GM21576 (cell line): ENCODE data around the gene KRT16.
"Not testable (repeated sequence)": the region's sequence is repeated elsewhere in the genome, so short reads cannot be mapped to it uniquely, and the experiment has no call there.

Source experiments
- ATAC-seq: cut with Tn5 transposase; IDR thresholded peaks from one replicate; pipeline ENCODE4 v1.9.1; 2021; ENCODE audit warnings: mild to moderate bottlenecking, moderate library complexity; ENCODE audit not compliant: unreplicated experiment

Gene KRT16

DNA sequence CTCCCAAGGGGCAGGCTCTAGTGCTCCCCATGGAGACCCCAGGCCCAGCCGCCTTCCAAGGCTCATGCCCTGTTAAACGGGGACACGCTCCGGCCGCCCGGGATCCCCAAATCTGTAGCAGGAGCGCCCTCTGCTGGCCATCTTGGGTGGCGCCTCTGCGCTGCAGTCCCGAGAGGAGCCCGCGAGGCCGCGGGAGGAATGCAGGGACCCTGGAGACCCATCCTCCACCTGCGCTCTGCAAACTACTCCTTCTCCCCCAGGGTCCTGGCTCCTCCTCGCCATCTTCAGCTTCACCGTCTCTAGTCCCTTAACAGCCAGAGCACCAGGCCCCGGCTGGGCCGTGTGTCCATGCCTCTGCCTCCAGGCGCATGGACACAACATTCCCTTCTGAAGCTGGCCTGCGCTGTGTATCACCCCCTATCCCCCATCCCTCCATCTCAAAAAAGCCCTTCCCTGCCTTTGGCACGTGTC, 35.4 kb upstream of the KRT16 start:
- no peak for ATAC-seq

DNA sequence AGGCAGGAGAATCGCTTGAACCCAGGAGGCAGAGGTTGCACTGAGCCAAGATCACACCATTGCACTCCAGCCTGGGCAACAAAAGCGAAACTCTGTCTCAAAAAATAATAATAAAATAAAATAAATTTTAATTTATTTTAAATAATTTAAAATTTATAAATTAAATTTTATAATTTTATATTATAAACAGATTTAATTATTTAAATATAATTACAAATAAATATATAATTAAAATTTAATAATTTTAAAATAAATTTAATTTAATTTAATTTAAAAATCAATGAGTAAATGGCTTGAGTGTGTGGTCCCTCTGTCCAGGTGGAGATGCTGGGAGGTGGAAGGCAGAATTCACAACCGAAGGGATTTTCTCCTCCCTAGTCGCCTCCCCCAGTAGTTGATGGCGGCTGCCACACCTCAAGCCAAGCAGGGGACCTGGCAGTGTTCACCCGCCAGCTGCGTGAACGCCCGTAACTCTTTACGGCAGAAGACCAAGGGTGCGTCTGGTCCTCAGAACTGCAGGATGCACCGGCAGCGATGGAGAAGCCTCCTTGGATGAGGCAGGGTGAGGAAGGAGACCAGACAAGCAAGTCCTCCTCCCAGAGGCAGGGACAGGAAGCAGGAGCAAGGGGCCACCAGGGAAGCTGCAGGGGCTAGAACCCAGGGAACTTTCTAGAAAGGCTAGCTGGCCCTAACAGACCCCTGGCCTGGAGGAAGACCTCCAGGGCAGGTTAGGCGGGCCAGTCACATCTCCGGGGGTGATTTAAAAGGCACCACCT, 34.7 kb upstream of the KRT16 start:
- no peak for ATAC-seq

DNA sequence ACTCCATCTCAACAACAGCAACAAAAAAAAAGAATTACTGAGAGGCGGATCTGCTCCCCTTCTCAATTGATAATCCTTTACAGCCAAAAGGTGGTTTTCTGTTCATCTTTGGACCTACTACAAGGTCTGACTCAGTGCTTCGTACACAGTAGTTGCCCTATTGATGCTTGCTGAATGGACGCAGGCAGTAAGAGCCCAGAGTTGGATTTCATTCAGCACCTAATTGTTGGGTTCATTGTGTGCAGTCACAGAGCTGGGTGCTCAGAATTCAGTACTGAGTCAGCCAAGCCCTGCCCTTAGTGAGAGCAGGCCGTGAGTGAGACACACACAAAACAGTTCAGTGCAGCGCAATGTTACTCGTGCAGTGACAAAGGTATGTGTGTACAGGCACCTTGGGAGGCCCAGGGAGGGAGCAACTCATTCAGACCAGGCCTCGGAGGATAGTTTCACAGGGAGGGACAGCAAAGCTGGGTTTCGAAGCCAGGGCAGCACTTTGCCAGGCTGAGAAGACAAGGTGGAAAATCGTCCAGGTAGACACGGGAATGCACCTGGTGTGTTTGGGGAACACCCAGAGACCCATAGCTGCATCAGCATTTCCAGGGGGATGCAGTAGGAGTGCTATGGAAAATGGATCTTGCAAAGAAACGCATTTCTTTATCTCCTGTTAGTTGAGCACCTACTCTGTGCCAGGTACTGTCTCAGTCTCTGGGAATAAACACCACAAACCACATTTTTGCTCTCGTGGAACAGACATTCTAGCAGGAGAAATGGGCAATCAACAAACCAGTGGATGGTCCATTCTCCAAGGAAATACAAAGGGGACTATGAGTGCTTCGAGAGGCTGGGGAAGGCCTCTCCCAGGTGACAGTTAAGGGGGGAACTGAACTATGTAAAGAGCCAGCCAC, 29.9 kb upstream of the KRT16 start:
- no peak for ATAC-seq

DNA sequence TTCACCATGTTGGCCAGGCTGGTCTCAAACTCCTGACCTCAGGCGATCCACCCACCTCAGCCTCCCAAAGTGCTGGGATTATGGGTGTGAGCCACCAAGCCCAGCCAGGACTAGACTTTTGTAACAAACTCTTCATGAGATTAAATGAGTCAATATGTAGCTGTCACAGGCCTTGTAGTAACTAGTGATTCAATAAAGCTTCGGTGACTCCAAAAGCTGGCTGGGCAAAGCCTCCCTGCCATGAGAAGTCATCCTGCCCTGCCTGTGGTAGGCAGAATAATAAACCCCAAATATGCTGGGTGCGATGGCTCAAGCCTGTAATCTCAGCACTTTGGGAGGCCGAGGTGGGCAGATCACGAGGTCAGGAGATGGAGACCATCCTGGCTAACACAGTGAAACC, 28.0 kb upstream of the KRT16 start:
- not testable (repeated sequence) for ATAC-seq

DNA sequence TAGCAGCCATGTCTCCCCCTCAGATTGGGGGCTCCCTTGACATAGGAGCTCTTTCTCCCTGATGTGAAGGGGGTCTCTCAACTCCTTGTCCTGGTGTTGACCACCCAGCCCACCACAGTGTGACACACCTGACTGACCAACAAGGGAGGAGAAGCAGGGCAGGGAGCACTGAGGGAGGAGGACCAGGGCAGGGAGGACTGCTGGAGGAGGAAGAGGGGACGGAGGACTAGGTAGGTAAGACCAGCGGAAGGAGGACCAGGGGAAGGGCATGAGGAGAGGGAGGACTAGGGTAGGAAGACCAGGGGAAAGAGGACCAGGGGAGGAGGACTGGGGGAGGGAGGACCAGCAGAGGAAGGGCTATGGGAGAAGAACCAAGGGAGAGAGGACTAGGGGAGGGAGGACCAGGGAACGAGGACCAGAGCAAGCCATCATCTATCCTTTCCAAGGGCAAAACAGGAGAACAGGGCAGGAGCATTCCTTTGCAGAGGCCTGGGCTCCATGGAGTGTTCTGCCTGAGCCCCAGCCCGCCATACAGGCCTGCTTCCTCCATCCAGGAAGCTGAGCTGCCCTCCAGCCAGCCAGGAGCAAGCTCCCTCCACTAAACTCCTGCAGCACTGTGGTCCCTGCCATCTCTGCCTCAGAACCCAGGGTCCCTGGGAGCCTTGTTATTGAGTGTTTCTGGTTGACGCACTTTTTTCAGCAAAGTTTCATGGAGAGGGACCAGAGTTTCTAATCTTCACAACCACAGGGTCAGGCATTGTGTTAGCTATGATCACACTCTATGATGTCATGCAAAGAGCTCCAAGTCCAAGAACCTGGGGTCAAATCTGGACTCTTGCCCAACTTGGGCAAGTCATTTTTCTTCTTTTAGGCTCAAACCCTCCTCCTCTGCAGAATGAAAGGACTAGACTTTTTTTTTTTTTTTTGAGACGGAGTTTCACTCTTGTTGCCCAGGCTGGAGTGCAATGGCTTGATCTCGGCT, 27.2 kb upstream of the KRT16 start:
- no peak for ATAC-seq

DNA sequence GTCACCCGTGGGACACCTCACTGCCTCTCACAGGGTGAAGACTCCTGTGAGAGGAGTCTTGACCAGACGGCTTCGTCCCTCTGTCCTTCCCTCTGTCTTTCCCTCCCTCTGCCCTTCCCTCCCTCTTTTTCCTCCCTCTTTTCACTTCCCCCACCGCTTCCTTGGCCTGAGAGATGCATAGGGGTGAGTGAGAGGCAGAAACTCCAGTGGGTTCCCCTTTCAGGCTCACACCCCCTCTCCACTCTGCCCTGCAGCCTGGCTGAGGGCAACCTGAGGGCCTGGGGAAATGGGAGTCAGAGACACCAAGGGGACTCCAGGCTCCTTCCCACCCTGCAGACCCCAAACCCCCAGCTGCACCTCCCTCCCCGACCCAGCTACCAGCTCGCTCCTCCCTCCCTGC, 26.4 kb upstream of the KRT16 start:
- ATAC-seq: no peak

DNA sequence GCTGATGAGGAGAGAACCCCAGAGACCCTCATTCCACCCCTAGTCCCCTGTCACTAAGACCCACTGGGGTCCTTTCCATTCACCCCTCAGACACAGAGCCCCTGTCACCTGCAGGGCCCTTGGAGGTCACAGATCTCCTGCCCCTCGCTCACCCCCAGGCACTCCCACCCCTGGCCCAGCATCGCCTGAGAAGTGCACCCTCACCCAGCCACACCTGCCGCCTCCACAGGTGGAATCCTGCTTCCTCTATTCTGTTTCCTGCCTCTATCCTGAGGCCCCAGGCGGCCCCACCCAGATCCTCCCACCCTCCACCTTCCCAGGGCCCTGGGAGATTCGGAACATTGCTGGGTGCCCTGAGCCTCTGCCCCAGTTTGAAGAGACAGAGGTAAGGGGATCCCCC, 25.6 kb upstream of the KRT16 start:
- no peak for ATAC-seq

DNA sequence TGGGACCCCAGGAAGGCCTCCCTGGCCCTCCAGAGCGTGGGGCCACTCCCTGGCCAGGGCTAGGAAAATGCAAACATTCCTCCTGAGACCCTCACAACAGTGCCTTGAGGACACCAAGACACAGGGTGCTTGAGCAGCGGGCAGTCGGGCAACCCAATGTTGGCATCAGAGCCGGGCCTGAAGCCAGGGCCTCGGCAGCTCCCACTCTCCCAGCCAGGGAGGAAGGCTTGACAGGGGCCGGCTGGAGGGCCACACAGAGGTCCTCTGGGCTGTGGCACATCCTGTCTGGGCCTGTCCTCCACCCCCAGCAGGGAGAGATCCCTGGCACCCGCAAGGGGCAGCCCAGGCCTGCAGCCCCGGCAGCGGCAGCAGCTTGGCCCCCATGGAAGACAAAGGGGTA, 24.1 kb upstream of the KRT16 start:
- no peak for ATAC-seq

DNA sequence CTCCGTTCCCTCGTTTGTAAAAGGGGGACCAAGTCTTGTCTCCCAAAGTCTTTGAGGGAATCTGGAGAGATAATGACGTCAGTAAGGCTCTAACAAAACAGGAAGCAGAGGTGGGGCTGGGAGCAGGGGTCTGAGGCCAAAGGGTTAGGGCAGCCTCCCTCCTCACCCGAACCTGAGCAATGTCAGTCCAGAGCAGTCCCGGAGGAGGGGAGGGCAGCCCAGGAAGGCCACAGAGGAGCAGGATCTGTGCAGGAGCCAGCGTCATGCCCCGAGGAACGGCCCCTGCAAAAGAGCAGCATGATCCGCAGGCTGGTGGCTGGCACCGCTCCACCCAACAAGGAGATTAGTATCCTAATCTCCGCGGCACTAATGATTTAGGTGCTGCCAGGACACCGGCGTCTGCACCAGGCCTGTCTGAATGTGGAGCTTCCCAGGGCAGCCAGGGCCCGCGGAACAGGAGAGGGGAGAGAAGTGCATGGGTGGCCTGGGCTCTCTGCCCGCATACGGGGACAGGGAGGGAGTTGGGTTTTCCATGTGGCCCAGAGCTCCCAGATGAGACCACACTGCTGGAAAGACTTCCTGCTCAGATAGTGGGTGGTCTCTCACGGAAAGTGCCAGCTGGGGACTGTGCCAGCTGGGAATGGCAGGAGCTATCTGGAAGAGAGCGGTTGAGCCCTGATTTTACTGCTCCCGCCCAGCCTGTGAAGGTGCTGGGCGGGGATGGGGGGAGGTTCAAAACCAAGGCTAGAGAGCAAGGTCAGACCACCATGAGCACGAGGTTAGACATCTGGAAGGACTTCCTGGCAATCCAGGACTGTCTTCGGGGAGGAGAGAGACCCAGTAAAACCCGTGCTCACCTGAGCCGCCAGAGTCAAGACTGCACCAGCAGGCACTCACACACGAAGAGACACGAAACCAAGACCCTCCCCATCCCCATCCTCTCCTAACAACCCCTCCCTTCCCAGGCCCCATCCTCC, 22.8 kb upstream of the KRT16 start:
- ATAC-seq: no peak

DNA sequence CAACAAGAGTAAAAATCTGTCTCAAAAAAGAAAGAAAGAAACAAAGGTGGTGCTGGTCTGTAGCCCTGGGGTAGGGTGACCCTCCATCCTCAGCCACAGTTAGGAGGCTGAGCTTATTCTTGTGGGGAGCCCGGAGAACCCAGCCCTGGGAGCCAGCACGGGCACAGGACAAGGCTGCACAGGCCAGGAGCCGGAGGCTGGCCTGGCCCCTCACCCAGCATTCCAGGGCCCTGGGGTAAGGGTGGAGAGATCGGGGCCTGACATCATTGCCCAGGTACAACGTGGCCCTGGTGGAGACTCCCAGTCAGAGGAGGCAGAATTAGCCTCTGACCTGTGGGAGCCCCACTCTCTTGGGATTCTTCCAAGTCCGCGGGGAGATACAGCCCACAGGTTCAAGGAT, 22.1 kb upstream of the KRT16 start:
- ATAC-seq: no peak

DNA sequence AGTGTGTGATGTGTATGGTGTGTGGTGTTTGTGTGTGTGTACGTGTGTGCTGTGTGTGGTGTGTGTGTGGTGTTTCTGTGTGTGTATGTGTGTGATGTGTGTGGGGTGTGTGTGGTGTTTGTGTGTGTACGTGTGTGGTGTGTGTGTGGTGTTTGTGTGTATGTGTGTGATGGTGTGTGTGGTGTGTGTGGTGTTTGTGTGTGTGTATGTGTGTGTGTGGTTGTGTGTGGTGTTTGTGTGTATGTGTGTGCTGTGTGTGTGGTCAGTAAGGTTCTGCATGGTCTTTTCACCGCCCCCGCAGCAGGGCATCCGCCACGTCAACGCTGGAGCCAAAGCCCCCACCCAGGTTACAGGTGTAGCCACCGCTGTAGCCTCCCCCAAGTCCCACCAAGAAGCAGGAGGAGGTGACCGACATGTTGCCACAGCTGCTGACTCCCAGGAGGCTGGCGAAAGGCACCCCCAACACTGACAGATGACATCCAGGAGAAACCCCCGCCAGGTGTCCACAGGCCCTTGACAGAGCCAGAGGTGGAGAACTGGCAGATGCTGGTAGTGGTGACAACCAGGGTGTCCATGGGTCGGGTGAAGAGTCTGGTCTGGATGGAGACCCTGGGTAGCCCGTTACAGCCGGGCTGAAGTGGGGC, 21.1 kb upstream of the KRT16 start:
- no peak for ATAC-seq

DNA sequence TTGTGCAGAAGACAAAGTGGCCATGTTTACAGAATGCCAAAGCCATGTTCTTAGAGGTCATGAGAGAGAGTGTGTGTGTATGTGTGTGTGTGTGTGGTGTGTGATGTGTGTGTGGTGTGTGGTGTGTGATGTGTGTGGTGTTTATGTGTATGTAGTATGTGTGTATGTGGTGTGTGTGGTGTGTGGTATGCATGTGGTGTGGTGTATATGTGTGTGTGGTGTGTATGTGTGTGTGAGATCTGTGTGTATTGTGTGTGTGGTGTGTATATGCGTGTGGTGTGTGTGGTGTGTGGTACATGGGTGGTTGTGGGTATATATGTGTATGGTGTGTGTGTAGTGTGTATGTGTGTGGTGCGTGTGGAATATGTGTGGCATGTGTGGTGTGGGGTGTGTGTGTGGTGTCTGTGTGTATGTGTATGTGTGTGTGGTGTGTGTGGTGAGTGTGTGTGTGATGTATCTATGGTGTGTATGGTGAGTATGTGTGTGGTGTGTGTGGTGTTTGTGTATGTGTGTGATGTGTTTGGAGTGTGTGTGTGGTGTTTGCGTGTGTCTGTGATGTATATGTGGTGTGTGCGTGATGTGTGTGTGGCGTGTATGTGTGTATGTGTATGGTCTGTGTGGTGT, 20.0 kb upstream of the KRT16 start:
- no peak for ATAC-seq

DNA sequence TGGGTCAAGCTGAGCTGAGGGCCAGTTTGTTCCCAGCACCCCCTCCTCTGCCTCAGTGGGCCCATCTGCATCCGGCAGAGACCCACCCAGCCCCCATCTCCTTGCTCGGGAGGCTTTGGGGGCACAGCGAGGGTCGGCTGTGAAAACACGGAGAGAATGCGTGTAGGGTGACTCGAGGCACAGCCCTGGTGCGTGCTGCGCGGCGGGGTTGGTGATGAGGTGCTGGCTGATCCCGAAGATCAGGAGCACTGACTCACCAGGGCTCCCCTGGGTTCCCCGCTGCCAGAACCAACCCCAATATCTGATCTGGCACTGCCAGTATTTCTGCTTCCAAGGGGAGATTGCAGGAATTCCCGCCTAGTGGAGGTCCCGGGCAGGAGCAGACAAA, 19.3 kb upstream of the KRT16 start:
- no peak for ATAC-seq

DNA sequence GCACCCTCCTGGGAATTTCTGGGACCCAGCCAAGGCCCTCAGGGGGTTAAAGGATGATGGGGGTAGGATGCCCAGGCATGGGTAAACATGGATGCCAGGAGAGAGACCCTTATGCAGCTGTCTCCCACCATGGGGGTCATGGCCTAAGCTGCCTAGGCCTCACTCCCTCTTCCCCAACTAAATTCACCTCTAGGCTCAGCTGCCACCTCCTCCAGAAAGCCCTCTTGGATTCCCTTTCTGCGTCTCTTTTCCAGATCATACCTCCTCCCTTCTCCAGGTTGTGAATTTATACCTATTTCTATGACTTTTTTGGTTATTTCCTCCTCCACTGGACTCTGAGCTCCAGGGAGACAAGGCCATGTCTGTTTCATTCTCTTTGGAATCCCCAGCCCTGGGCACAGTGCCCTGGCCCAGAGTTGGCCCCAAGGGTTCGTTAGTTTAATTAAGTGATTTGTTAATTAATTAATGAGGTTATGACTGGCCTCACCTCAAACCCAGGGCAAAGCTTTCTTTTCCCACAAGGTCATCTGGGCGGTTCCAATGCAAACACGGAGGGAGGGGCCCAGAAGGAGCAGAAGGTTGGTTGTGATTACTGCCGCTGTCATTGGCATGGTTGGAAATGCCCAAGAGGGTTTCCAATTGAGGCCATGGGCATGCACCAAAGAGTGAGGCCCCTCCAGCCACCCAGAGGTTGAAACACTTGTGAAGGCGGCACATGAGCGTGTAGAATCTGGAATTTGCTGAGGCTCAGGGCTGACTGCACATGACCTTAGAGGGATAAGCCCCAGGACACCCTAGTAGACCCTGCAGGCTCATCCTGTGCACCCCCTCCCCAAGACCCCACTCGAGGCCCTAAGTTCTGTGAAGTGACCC, 18.7 kb upstream of the KRT16 start:
- no peak for ATAC-seq

DNA sequence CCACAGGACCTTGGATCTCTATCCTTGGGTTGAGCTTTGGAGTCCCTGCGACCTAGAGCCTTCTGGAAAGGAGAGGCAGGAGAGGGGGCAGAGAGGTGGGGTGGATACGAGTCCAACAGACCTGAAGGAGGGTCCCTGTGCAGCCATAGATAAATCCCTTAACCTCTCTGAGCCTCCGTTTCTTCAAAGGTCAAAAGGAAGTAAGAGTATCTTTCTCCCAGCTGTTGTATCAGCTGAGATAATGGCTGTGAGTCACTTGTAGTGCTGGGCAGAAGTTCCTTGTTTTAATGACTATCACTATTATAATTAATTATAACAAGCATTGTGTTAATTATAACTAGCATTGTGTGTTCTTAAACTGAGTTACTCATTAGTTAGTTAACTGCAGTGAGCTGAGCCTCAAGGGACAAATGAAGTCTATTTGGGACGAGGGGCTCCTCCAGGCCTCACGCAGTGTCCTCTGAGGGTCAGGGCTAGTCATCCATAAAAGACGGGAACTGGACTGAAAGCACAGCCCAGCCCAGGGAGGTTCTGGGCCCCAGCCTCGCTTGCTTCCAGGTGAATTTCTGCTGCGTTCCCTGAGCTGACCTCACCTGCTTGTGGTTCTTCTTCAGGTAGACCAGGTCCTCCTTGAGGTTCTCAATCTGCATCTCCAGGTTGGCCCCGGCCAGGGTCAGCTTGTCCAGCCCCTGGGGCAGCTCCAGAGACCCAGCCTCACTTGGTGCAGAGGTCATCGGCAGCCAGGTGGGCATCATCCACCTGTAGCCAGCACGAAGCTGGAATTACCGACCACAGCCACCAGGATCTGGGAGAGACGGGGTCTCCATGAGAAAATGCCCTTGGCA, 17.5 kb upstream of the KRT16 start:
- no peak for ATAC-seq

DNA sequence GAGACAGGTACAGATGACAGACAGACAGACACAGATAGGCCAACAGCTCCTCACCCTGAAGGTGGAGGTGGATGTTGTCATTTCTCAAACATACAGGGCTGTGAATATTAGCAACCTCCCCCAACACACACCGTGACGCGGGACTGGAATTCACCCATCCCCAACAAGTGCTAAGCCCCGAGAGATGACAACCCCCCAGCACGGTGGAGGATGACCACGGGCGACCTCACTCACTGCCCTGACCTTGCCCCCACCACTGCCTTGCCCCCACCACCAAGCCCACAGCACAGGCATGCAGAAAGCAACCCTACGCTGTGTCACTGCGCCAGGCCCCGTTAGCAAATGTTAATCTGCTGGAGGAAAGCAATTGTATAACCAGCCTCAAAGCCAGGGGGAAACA, 16.7 kb upstream of the KRT16 start:
- no peak for ATAC-seq
